Gastroesophageal sphincter (tissue), 3 donors: ENCODE results near the gene TM4SF5.

Source experiments
- CTCF ChIP-seq, 4 experiments: fragments of 200-600 bp in 2 of 4; fragments of 450-650 bp in 2 of 4; sonication (generic) in 1 of 4; IDR thresholded peaks; one replicate each; pipeline ENCODE4 v1.5.1; 2017 to 2019; ENCODE audit warnings: antibody characterized with exemption in 4 of 4, mild to moderate bottlenecking in 2 of 4, moderate library complexity in 2 of 4
- EP300 ChIP-seq: sonication (generic); formaldehyde crosslinking; IDR thresholded peaks from one replicate; pipeline ENCODE4 v1.6.1; 2017; ENCODE audit warnings: antibody characterized with exemption, mild to moderate bottlenecking
- POLR2A ChIP-seq, 2 donors: fragments of 450-650 bp; IDR thresholded peaks; one replicate each; pipeline ENCODE4 v1.6.1; 2017; ENCODE audit warnings: antibody characterized with exemption in 2 of 2, mild to moderate bottlenecking in 2 of 2, moderate library complexity in 1 of 2
- POLR2AphosphoS5 ChIP-seq: sonication (generic); formaldehyde crosslinking; IDR thresholded peaks from one replicate; pipeline ENCODE4 v1.6.1; 2017; ENCODE audit warnings: antibody characterized with exemption

- TF ChIP-seq CTCF (IDR thresholded peaks at IDR 0.05) (no peak), POLR2A (IDR thresholded peaks at IDR 0.05) (no peak), POLR2AphosphoS5 (no peak), EP300 (no peak)
Measured at GRCh38 chr17:4725646-4726310, 45.9 kb upstream of the TM4SF5 start.
